ENCODE results near the gene TMEM259. TPM values are rescaled to one million over a fixed set of nuclear protein-coding genes. Genes with fewer than 3 reads are reported as not detected.

Gene TMEM259
- total RNA-seq, 4 donors from 2014 or later, result 101 to 182 (median 146) TPM

DNA sequence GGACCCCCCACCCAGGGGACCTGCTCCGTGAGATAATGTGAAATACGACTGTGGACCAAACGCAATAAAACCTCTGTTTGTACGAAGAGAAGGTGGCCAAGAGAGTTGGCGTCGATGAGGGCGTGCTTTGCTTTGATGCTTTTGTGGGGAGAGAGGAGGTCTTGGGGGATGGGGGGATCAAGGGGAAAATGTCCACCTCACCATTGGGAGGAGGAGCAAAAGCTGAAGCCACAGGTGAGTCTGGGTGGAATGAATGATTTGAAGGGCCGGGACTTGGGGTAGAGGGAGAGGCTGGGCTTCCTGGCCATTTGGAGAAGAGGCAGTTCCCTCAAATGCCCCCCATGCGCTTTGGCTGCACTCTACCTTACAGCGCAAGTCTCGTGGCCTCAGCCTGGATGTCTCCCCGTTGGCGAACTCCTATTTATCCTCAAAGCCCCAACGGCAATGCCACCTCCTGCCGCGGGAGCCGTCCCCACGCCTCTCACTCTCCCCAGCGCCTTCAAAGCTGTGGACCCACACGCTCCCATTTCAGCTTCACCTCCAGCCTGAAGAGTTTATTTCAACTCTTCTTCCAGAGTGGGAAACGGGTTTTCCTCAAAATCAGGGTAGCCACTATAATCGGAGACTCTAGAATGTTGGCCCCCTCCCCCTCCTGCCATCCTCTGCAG, 18.2 kb upstream of the TMEM259 start:
- H3K27me3 ChIP-seq, result peaks cover 0 to 14% (median 0%) of the 10 kb centered on the region in 4 donors
- H3K4me3 ChIP-seq, result peak overlapping the region in 3 of 4 donors; percentile 53 to 74 (median 65)
- intact Hi-C loops (cut with DNase I), result no loop called here
- H3K36me3 ChIP-seq, result peaks cover 13 to 37% (median 17%) of the 10 kb centered on the region in 3 donors
- no peaks in the 10 kb centered on the region for H3K9me3 ChIP-seq
- DNase-seq, result no peak
- H3K27ac ChIP-seq, result peak overlapping the region; percentile 5 to 83 (median 82)
- WGBS, 2 donors, result 54 to 59% methylated on average over 19 of the region's 22 CpGs
- TF ChIP-seq, protein P1, sequence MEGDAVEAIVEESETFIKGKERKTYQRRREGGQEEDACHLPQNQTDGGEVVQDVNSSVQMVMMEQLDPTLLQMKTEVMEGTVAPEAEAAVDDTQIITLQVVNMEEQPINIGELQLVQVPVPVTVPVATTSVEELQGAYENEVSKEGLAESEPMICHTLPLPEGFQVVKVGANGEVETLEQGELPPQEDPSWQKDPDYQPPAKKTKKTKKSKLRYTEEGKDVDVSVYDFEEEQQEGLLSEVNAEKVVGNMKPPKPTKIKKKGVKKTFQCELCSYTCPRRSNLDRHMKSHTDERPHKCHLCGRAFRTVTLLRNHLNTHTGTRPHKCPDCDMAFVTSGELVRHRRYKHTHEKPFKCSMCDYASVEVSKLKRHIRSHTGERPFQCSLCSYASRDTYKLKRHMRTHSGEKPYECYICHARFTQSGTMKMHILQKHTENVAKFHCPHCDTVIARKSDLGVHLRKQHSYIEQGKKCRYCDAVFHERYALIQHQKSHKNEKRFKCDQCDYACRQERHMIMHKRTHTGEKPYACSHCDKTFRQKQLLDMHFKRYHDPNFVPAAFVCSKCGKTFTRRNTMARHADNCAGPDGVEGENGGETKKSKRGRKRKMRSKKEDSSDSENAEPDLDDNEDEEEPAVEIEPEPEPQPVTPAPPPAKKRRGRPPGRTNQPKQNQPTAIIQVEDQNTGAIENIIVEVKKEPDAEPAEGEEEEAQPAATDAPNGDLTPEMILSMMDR (IDR thresholded peaks at IDR 0.05), result peak in 1 of 6 experiments; percentile 2
- TF ChIP-seq POLR2A (IDR thresholded peaks at IDR 0.05), result no peak
- peaks cover 33 to 64% (median 39%) of the 10 kb centered on the region in 3 donors for H3K4me1 ChIP-seq

DNA sequence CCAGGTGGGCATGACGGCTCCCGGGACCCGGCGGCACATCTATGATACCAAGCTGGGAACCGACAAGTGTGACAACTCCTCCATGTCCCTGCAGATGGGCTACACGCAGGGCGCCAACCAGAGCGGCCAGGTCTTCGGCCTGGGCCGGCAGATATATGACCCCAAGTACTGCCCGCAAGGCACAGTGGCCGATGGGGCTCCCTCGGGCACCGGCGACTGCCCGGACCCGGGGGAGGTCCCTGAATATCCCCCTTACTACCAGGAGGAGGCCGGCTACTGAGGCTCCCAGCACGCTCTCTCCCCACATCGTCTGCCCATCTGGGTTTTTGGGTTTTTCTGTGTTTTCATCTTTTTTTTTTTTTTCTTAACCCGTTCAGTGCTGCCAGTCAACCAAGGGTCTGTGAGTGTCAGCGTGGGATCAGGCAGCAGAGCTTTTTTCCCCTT, 16.7 kb upstream of the TMEM259 start:
- Histone ChIP-seq H3K4me1 (peaks cover 29 to 55% (median 33%) of the 10 kb centered on the region in 3 donors), H3K27ac (peak overlapping the region in 3 of 4 donors; percentile 28 to 83 (median 30)), H3K9me3 (no peaks in the 10 kb centered on the region), H3K4me3 (no peak overlapping the region), H3K27me3 (peaks cover 0 to 12% (median 0%) of the 10 kb centered on the region in 4 donors), H3K36me3 (peaks cover 17 to 46% (median 26%) of the 10 kb centered on the region in 3 donors)
- intact Hi-C loops (cut with DNase I), result no loop called here
- TF ChIP-seq POLR2A (IDR thresholded peaks at IDR 0.05), result no peak
- TF ChIP-seq, protein P1 (IDR thresholded peaks at IDR 0.05), result no peak
- 59 to 64% methylated on average over 8 to 10 of the region's 22 CpGs for WGBS, 2 donors
- no peak for DNase-seq

DNA sequence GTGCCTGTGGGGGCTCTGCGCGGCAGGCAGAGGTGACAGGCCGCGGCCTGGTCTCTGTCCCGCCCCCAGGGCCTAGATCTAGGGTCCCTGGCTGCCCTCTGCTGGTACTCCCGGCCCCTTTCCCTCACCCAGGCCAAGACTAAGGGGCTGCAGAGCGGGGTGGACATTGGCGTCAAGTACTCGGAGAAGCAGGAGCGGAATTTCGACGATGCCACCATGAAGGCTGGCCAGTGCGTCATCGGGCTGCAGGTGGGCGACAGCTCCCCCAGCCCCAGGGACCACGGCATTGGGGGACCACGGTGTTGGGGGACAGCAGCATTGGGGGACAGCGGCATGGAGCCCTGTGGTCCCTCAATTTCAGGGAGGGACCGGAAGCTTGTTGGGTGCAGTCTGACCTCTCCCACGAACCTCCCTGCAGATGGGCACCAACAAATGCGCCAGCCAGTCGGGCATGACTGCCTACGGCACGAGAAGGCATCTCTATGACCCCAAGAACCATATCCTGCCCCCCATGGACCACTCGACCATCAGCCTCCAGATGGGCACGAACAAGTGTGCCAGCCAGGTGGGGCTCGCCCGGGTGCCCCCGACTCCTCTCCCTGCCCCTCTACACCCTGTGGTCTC, 15.2 kb upstream of the TMEM259 start:
- H3K27me3 ChIP-seq, result no peaks in the 10 kb centered on the region
- H3K4me1 ChIP-seq, result peaks cover 15 to 40% (median 20%) of the 10 kb centered on the region in 3 donors
- H3K27ac ChIP-seq, result no peak overlapping the region
- H3K9me3 ChIP-seq, result no peaks in the 10 kb centered on the region
- no peak overlapping the region for H3K4me3 ChIP-seq
- no peak for TF ChIP-seq POLR2A (IDR thresholded peaks at IDR 0.05)
- TF ChIP-seq, protein P1 (IDR thresholded peaks at IDR 0.05), result no peak
- intact Hi-C loops (cut with DNase I), result no loop called here
- H3K36me3 ChIP-seq, result peaks cover 27 to 60% (median 37%) of the 10 kb centered on the region in 3 donors
- DNase-seq, result no peak
- WGBS, 2 donors, result 90% methylated on average over 21 to 22 of the region's 29 CpGs

DNA sequence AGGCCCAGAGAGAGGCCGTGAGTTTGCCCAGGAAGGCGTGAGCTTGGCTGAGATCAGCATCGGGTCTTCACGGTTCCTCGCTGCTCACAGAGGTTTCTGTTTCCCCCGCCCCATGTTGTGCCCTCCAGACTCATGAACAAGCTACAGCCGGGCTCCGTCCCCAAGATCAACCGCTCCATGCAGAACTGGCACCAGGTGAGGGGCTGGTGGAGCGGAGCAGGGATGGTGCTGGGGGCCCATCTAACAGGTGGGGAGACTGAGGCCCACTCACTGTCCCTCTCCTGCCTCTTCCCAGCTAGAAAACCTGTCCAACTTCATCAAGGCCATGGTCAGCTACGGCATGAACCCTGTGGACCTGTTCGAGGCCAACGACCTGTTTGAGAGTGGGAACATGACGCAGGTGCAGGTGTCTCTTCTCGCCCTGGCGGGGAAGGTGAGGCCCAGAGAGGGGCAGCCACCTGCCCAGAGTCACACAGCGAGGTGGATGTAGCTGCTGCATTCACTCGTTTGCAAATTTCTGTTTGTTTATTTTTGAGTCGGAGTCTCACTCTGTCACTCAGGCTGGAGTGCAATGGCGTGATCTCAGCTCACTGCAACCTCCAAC, 11.4 kb upstream of the TMEM259 start:
- H3K9me3 ChIP-seq, result no peaks in the 10 kb centered on the region
- TF ChIP-seq, protein P1 (IDR thresholded peaks at IDR 0.05), result no peak
- TF ChIP-seq POLR2A (IDR thresholded peaks at IDR 0.05), result no peak
- H3K4me3 ChIP-seq, result no peak overlapping the region
- WGBS, 2 donors, result 80 to 86% methylated on average over 14 to 18 of the region's 20 CpGs
- intact Hi-C loops (cut with DNase I), result no loop called here
- H3K27ac ChIP-seq, result no peak overlapping the region
- H3K27me3 ChIP-seq, result no peaks in the 10 kb centered on the region
- peaks cover 29 to 61% (median 33%) of the 10 kb centered on the region in 3 donors for H3K36me3 ChIP-seq
- no peak for DNase-seq
- peaks cover 15 to 40% (median 19%) of the 10 kb centered on the region in 3 donors for H3K4me1 ChIP-seq

Data from esophagus squamous epithelium (tissue), 5 donors.